ENCODE data around the gene HOGA1.
"Not testable (repeated sequence)": the region's sequence is repeated elsewhere in the genome, so short reads cannot be mapped to it uniquely, and the experiment has no call there.

HOGA1 gene

DNA sequence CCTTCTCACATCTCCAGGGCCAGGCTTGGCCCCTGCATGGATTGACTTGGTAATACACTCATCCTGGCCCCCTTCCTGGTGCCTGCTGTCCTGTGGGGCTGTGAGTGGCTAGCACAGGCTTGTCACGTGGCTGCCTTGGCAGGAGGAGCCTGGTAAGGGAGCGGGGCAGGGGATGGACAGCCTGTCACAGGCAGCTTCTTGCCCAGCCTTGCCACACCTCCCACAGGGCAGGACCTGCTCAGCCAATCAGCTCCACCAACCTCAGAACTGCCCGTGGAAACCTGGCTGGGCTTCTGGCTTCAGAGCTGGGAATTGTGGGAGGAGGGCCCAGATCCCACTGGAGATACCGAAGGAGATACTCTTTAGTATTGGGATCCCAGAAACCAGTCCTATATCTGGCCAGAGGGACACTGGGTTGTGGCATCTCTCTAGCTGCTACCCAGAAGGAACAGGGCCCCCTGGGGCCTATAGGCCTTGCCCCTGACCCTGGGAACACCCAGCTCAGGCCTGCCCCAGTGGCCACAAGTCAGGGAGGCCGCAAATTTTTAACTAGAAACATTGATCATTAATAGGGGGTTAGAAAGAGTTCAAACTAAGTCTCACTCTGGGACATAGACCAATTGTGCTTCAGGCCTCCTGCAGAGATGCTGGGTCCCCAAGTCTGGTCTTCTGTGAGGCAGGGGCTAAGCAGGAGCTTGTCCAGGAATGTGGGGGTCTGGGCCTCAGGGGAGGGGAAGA lies at the start of gene HOGA1:
TSS of gene HOGA1 (plus strand) at position 330 of the 738 bp plus-strand sequence. CDS start at position 645, 315 bp downstream.
- peak; percentile 90 for DNase-seq

GRCh38 chr10:97534746-97535367 lies 49.3 kb upstream of the HOGA1 start:
- DNase-seq = peak; percentile 82

GRCh38 chr10:97537186-97537869 lies 46.9 kb upstream of the HOGA1 start:
- no peak for DNase-seq

GRCh38 chr10:97538411-97538810 lies 45.8 kb upstream of the HOGA1 start:
- DNase-seq = no peak

DNA sequence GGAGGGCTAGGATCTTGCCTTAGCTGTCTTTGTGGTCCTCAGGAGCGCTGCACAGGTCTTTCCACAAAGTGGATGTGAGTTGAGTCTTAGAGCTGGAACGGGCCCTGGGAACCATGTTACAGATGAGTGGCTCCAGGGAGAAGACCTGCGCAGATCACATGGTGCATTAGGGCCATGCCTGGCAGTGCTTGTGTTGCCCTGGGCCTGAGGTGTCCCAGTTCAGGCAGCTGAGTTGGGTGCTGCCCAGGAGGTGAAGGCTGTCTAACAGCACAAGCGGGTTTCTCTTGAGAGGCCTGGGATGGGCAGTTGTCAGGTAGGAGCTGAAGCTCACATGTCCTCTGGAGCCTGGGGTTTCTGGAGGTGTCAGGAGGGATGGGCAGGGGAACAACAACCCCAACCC lies 45.4 kb upstream of the HOGA1 start:
- no peak for DNase-seq

- DNase-seq = no peak
These were observed 44.5 kb upstream of the HOGA1 start for GRCh38 chr10:97539523-97540200.

GRCh38 chr10:97540669-97541500 lies 43.3 kb upstream of the HOGA1 start:
- DNase-seq = no peak

GRCh38 chr10:97542169-97543024 lies 41.8 kb upstream of the HOGA1 start:
- peak; percentile 21 for DNase-seq

GRCh38 chr10:97543025-97543546 lies 41.1 kb upstream of the HOGA1 start:
- DNase-seq = peak; percentile 79

- DNase-seq = no peak
These were observed 37.5 kb upstream of the HOGA1 start for GRCh38 chr10:97546456-97547270.

- no peak for DNase-seq
These were observed 37.0 kb upstream of the HOGA1 start for GRCh38 chr10:97547271-97547600.

DNA sequence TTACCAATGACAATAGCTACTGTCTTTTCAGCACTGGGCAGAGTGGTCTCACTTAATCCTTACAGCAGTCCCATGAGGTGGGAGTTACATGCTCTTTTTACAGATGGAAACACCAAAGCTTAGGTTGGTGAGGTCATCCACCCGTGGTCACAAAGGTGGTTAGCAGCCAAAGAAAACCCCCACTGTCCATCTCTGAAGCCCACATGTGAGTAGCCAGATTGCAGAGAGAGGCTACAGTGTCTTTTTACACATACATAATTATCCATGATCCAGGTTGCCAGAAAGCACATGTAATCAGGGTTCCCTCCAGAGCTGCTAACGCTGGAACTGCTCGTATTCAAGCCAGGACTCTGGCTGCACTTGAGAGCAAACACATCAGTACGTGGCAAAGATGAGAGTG lies 36.2 kb upstream of the HOGA1 start:
- DNase-seq = no peak

GRCh38 chr10:97548828-97549455 lies 35.2 kb upstream of the HOGA1 start:
- no peak for DNase-seq

DNA sequence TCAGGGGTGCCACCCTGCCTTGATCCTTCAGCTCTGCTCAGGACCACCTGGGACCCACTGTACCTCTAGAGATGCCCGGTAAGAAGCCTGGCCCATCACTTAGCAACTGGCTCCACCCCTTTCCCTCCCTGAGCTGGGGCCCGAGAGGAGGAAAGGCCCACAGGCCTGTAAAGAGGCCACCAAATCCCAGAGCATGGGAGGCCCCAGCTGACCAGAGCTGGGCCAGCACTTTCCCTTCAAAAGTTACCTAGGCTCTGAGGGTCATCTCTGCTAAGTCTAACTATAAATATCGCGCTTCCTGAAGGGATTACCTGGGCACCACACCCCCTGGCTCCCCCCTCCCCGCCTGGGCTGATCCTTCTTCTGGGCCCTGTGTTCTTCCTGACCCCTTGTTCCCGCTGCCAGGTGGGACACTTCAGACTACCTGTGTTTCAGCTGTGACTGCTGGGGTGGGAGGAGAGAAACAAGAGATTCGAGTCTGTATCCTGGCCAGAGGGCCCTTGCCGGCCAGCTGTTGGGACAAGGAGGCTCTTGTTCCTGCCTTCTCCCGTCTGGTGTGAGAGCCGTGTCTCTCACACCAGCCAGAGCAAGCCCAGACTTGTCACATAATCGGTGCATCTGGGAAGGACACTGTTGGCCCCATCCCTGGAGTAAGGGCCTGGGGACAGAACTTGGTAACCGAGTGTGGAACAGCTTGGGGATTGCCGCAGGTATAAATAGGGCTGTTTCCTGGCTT lies 34.4 kb upstream of the HOGA1 start:
- DNase-seq = peak; percentile 74

GRCh38 chr10:97550336-97551149 lies 33.6 kb upstream of the HOGA1 start:
- DNase-seq = no peak

DNA sequence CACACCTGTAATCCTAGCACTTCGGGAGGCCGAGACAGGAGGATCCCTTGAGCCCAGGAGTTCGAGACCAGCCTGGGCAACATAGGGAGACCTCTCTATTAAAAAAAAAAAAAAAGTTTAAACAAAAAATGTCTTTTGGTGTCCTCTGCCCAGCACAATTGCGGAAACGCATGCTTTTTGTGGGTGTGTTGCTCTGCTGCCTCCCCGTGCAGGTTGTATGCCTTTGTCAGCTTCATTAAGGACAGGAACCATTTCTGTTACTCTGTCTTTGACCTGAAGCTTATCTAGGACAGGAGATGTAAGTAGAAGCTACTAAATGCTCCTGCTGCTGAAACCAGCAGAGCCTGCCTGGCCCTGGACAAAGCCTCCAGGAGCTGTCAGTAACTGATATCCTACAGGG lies 32.9 kb upstream of the HOGA1 start:
- no peak for DNase-seq

DNA sequence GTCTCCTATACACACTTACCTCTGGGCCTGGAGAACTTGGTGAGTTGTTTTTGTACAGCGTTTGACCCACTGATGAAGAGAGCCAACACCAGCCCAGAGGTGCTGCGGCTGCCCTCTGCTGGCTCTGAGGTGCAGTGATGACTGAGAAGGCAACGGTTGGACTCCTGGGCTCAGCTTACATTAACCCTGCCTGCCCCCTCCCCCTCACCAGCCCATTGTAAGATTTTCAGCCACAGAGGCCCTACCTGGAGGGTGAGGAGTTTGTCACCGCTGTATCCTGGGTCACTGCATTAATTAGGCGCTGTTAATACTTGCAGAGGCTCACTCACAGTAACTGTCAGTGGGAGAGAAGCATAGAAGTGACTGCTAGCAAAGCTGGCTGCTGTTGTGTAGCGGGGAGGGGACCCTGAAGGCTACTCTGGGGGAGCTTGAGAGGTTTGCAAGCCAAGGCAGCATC lies 30.6 kb upstream of the HOGA1 start:
- DNase-seq = peak; percentile 80

DNA sequence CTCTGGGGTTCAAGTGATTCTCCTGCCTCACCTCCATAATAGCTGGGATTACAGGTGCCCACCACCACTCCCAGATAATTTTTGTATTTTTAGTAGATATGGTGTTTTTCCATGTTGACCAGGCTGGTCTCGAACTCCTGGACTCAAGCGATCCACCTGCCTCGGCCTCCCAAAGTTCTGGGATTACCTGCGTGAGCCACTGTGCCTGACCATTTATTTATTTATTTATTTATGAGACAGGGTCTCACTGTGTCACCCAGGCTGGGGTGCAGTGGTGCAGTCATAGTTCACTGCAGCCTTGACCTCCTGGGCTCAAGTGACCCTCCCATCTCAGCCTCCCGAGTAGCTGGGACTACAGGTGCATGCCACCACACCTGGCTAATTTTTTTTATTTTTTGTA lies 29.9 kb upstream of the HOGA1 start:
- DNase-seq = not testable (repeated sequence)
